ENCODE data around the gene PEF1.

PEF1 gene

DNA sequence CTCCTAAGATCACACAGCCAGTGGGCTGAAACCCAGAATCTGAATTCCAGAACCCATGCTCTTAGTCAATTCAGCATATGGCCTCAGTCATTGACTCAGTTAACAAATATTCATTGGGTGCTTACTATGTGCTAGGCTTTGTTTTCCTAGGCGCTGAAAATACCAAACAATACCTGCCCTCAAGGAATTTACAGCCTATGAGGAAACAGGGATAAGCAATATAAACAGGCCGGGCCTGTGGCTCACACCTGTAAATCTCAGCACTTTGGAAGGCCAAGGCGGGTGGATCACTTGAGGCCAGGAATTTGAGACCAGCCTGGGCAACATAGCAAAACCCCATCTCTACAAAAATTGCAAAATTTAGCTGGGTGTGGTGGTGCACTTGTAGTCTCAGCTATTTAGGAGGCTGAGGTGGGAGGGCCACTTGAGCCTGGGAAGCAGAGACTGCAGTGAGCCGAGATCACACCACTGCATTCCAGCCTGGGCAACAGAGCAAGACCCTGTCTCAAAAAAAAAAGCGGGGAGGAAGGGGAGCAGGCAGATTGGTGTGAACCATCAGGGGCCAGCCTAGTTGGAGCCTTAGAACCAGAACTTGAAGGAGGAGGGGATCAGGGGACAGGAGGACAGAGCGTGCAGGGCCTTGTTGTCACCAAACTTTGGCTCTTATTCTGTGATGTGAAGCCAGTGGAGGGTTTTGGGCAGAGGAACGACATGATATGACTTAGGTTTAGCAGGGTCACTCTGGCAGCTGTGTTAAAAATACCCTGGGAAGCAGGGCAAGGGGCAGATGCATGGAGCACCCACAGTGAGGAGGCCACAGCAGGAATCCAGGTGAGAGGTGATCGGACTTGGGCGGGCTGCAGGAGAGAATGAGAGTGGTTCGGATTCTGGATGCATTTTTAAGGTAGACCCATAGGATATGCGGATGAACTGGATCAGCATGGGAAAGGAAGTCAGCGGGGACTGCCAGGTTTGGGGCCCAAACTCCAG, 62.6 kb downstream of the PEF1 start:
- no peak for DNase-seq

DNA sequence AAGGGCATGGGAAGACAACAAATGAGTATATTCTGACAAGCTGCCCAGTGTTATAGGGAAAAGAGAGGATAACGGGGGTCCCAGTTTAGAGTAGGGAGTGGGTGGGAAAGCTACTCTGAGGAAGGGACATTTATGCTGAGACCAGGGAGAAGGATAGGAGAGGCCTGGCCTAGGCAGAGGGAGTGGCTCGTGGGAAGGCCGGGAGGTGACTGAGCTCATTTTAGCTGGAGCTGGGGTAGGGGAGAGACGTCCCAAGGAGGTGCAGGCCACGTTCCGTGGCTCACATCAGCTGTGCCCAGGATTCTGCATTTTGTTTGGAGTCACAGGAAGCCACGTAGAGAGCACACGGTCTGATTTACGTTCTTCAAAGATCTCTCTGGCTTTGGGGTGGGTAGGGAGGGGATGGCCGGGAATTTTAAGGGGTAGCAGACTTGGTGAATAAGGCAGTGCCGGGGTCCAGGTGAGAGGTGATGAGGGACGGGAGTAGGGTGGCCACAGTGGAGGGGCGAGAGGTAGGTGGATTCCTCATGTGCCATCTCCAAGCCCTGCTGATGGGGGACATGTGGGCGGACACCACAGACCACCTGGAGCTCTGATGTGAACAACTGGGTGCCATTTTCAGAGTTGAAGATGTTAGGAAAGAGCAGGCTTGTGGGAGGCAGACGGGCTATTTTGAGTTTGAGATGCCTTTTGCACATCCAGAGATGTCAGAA, 63.6 kb downstream of the PEF1 start:
- no peak for DNase-seq

DNA sequence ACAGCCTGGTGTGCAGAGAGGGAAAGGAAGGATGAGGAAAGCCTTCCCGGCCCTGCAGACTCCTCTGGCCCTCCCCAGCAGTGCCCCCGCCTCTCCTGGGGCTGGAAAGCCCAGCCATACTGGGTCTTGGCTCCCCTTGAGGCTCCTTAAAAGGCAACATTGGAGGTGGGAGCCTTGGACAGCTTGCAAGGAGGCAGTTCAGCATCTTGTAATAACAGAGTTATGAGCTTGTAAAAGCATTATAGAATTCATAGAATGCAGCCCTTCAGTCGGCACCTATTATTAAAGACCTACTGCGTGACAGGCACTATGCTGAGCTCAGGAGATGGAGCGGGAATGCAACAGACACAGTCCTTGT, 64.2 kb downstream of the PEF1 start:
- DNase-seq: no peak

Measured in NCI-H1694 (cell line).